Thyroid gland (tissue), 4 donors: ENCODE measurements around the gene SYT1. TPM values are rescaled to one million over a fixed set of nuclear protein-coding genes. Genes with fewer than 3 reads are reported as not detected.
"Not testable (repeated sequence)": the region's sequence is repeated elsewhere in the genome, so short reads cannot be mapped to it uniquely, and the experiment has no call there.

Experiments used
- DNase-seq, 2 donors: peaks; one replicate each; pipeline ENCODE4 v3.0.0-alpha.2; 2019
- H3K27ac ChIP-seq, 3 donors: fragments of 200-600 bp; sonication (generic); 1 replicate in 2 of 3; 2 replicates in 1 of 3; pipeline ENCODE4 v1.5.1; 2016 to 2019; ENCODE audit warnings: mild to moderate bottlenecking in 1 of 3, moderate library complexity in 1 of 3
- H3K27me3 ChIP-seq: fragments of 200-600 bp; sonication (generic); one replicate; pipeline ENCODE4 v1.5.1; 2019
- H3K36me3 ChIP-seq, 2 donors: fragments of 200-600 bp; sonication (generic); one replicate each; pipeline ENCODE4 v1.5.1; 2016 to 2019
- H3K4me1 ChIP-seq, 2 donors: fragments of 200-600 bp; sonication (generic); one replicate each; pipeline ENCODE4 v1.5.1; 2017 to 2019
- H3K4me3 ChIP-seq, 3 donors: fragments of 200-600 bp; sonication (generic); replicated peaks in 1 of 3; 1 replicate in 2 of 3; 2 replicates in 1 of 3; pipeline ENCODE4 v1.5.1; 2016; ENCODE audit warnings: mild to moderate bottlenecking in 1 of 3
- H3K9me3 ChIP-seq: fragments of 200-600 bp; sonication (generic); one replicate; pipeline ENCODE4 v1.5.1; 2017
- CTCF ChIP-seq, 6 experiments: fragments of 200-600 bp in 3 of 6; fragments of 450-650 bp in 3 of 6; sonication (generic) in 3 of 6; IDR thresholded peaks; one replicate each; pipeline ENCODE4 v1.5.1; 2016 to 2019; ENCODE audit warnings: antibody characterized with exemption in 6 of 6, mild to moderate bottlenecking in 2 of 6, inconsistent platforms in 1 of 6, moderate library complexity in 1 of 6
- POLR2A ChIP-seq, 2 donors: fragments of 450-650 bp; IDR thresholded peaks; one replicate each; pipeline ENCODE4 v1.6.1; 2017; ENCODE audit warnings: antibody characterized with exemption in 2 of 2, mild to moderate bottlenecking in 2 of 2, moderate library complexity in 1 of 2
- WGBS, 2 donors: methylation state at CpG; one replicate each; pipeline ENCODE4 v1.1.5; 2017; 5-methylcytosine and 5-hydroxymethylcytosine counted together
- intact Hi-C: fragments of 100-400 bp; cut with DNase I; formaldehyde crosslinking; loops from one replicate; pipeline ENCODE4 v1.15.1; 2023
- total RNA-seq, 4 donors: library from RNA; depleted of rRNA; stranded (reverse); fragments of >200 nt; gene quantifications; one replicate each; pipeline ENCODE4 v1.2.3, GENCODE V29; 2016

Gene SYT1
- total RNA-seq, 4 donors from 2014 or later, result 0.58 to 2.4 (median 1.2) TPM

GRCh38 chr12:79424109-79424721, 559.6 kb downstream of the SYT1 start:
- intact Hi-C loops, result loop anchor here (10.0 kb wide), 1 partner anchor 761 kb away; no protein-coding TSS in a partner anchor
- DNase-seq, result no peak
- no peaks in the 10 kb centered on the region for H3K36me3 ChIP-seq
- H3K4me3 ChIP-seq, result no peak overlapping the region
- TF ChIP-seq CTCF (IDR thresholded peaks at IDR 0.05) (no peak), POLR2A (IDR thresholded peaks at IDR 0.05) (no peak)
- H3K4me1 ChIP-seq, result peaks cover 23 to 41% of the 10 kb centered on the region in 2 donors
- no peaks in the 10 kb centered on the region for H3K27me3 ChIP-seq
- WGBS, 2 donors, result 78% methylated on average over 2 of the region's 2 CpGs
- no peaks in the 10 kb centered on the region for H3K9me3 ChIP-seq
- peak overlapping the region in 2 of 3 donors; percentile 33 to 61 for H3K27ac ChIP-seq

DNA sequence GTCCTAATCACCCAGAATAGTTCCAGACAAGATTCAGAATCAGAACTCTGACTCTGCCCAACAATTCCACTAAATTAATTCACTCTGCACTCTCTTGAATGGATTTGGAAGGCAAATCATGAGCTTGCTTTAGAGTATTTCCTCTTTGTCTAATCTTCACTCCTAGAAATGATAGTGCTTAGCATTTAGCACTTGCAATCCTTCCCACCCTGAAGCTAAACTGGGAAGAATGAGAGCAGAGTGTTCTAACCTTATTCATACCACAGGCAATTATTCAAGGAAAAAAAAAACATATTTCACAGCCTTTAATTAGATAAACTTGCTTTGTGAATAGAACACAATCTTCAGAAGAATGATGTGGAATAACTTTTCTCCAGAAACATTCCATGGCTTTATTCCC, 561.5 kb downstream of the SYT1 start:
- no peak for TF ChIP-seq CTCF (IDR thresholded peaks at IDR 0.05)
- no peak for TF ChIP-seq POLR2A (IDR thresholded peaks at IDR 0.05)
- intact Hi-C loops, result loop anchor here (10.0 kb wide), 1 partner anchor 759 kb away; no protein-coding TSS in a partner anchor

DNA sequence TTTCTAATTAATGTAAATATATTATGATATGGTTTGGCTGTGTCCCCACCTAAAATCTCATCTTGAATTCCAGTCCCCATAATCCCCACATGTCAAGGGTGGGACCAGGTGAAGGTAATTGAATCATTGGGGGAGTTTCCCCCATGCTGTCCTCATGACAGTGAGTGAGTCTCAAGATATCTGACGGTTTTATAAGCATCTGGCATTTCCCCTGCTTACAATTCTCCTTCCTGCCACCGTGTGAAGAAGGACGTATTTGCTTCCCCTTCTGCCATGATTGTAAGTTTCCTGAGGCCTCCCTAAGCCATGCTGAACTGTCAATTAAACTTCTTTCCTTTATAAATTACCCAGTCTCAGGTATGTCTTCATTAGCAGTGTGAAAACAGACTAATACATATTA, 562.2 kb downstream of the SYT1 start:
- not testable (repeated sequence) for H3K36me3 ChIP-seq, H3K27ac ChIP-seq, DNase-seq, H3K27me3 ChIP-seq, H3K9me3 ChIP-seq, H3K4me3 ChIP-seq
- intact Hi-C loops, result loop anchor here (10.0 kb wide), 1 partner anchor 758 kb away; no protein-coding TSS in a partner anchor
- peaks cover 4 to 24% of the 10 kb centered on the region in 2 donors for H3K4me1 ChIP-seq
- WGBS, 2 donors, result 69 to 75% methylated on average over 3 of the region's 3 CpGs

More for the DNA sequence above, 561.5 kb downstream of the SYT1 start:
- Histone ChIP-seq H3K27me3 (no peaks in the 10 kb centered on the region), H3K27ac (no peak overlapping the region), H3K9me3 (no peaks in the 10 kb centered on the region), H3K4me3 (no peak overlapping the region), H3K4me1 (peaks cover 10 to 27% of the 10 kb centered on the region in 2 donors), H3K36me3 (no peaks in the 10 kb centered on the region)
- DNase-seq, result no peak

- TF ChIP-seq POLR2A (IDR thresholded peaks at IDR 0.05), result no peak
- no peak for TF ChIP-seq CTCF (IDR thresholded peaks at IDR 0.05)
- Histone ChIP-seq H3K27me3 (no peaks in the 10 kb centered on the region), H3K4me3 (no peak overlapping the region), H3K4me1 (no peaks in the 10 kb centered on the region), H3K36me3 (no peaks in the 10 kb centered on the region), H3K27ac (no peak overlapping the region), H3K9me3 (no peaks in the 10 kb centered on the region)
- WGBS, 2 donors, result 93 to 94% methylated on average over 3 of the region's 3 CpGs
- intact Hi-C loops, result no loop called here
- no peak for DNase-seq
Observed at GRCh38 chr12:79433465-79434072, 569.0 kb downstream of the SYT1 start.

DNA sequence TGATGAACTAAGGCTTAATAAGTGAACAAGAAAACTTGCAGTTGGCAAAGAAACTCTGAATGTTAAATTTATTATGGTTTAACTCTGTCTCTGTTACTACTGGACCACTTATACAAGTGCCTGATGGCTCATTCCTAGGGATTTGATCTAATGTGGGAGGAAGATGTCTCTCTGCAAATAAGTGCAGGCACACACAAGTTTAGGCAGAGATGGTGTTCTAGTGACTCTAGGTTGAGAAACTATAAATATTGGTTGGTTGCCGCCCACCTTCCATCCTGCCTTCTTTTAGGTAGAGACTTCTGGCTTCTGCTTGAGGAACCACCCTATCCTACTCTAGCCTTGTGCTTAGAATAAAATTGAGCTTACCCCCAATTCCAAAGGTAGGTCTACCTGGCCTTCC, 570.0 kb downstream of the SYT1 start:
- Histone ChIP-seq H3K4me1 (no peaks in the 10 kb centered on the region), H3K27me3 (no peaks in the 10 kb centered on the region), H3K4me3 (no peak overlapping the region), H3K27ac (no peak overlapping the region), H3K36me3 (no peaks in the 10 kb centered on the region), H3K9me3 (no peaks in the 10 kb centered on the region)
- intact Hi-C loops, result no loop called here
- TF ChIP-seq POLR2A (IDR thresholded peaks at IDR 0.05) (no peak), CTCF (IDR thresholded peaks at IDR 0.05) (no peak)
- 93 to 95% methylated on average over 1 of the region's 1 CpG for WGBS, 2 donors
- no peak for DNase-seq
